Measurements from ENCODE around the gene KDM4D.

DNA sequence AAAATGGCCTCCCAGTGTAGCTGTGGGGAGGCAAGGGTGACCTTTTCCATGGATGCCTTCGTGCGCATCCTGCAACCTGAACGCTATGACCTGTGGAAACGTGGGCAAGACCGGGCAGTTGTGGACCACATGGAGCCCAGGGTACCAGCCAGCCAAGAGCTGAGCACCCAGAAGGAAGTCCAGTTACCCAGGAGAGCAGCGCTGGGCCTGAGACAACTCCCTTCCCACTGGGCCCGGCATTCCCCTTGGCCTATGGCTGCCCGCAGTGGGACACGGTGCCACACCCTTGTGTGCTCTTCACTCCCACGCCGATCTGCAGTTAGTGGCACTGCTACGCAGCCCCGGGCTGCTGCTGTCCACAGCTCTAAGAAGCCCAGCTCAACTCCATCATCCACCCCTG is 24.8 kb downstream of the KDM4D start:
- TF ChIP-seq CTCF (conservative IDR thresholded peaks at IDR 0.05; ENCODE audit: low read depth, low read length): no peak
- no peak for TF ChIP-seq CHD1 (IDR thresholded peaks at IDR 0.05; ENCODE audit: low read depth, low read length)
- TF ChIP-seq RFX5 (IDR thresholded peaks at IDR 0.05; ENCODE audit: low read depth, low read length): no peak
